NAMALWA (cell line): ENCODE results near the gene IQSEC2.

Source experiments
- DNase-seq: peaks from one replicate; pipeline ENCODE4 v3.0.0-alpha.2; 2015; ENCODE audit warnings: low spot score

IQSEC2 gene

DNA sequence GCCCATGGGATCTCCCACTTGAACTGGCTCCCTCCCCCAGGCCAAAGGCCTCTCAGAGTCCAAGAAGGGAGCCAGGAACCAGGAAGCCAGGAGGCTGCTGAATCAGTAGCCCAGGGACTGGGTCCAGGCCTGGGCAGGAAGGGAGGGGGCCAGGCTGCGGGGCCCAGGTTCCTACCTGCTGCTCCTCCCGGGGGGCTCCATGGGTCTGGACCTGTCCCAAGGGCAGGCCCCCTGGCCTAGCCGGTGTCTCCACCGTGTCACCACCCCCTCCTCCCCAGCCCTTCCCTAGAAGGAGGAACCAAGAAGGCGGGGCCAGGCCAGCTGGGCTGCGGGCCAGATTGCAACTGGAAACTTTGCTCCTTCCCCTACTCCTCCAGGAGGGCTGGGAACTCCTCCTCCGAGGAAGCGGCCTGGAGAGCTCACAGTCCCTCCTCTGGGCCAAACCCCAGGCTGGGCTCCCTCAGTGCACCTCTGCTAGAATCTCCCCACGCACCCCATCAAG, at the start of gene IQSEC2:
Gene IQSEC2, minus strand, starts transcription at position 264 of the 502 bp plus-strand sequence.
- no peak for DNase-seq

DNA sequence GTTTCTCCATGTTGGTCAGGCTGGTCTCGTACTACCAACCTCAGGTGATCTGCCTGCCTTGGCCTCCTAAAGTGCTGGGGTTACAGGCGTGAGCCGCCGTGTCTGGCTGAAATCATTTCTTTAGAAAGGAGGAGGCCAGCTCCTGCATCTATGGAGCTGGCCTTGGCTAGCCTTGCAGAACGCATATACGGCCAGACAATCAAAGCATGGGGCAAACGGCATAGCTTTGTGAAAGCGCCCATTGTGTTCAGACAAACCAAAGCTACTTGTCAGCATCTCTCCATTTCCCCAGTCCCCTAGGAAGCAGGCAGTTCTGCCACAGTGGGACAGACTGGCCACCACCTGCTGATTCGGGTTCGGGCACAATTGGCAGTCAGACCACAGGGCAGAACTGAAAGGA, 48.9 kb upstream of the IQSEC2 start:
- DNase-seq, result no peak

DNA sequence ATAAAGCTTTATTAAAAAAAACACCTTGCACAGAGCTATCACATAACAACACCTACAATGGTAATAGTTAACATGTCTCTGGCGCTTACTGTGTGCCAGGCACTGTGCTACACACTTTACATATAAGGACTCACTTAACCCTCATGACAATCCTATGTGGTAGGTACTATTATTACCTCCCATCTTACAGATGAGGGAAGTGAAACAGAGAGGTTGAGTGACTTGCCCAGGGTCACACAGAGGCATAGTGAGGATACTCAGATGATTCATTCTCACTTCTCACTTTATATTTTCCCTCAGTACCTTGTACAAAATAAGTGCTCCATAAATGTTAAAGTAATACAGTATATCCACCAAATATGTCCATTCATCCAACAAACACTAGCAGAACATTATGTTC, 43.4 kb upstream of the IQSEC2 start:
- no peak for DNase-seq

DNA sequence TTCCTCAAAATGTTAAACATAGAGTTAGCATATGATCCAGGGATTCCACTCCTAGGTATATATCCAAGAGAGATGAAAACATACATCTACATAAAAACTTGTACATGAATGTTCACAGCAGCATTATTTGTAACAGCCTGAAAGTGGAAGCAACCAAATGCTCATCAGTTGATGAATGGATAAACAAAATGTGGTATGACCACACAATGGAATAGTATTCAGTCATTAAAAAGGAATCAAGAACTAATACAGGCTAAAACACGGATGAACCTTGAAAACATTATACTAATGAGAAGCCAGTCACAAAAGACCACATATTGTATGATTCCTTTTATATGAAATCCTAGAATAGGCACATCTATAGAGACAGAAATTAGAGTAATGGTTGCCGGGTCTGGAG, 42.7 kb upstream of the IQSEC2 start:
- DNase-seq, result no peak

DNA sequence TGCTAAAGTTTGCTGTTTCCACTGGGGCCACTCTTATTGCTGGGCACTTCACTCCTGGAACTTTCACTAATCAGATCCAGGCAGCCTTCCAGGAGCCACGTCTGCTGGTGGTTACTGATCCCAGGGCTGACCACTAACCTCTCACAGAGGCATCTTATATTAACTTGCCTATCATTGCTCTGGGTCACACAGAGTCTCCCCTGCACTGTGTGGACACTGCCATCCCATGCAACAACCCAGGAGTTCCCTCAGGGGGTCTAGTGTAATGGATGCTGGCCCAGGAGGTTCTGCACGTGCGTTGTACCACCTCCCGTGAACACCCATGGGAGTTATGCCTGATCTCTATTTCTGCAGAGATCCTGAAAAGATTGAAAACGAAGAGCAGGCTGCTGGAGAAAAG, 41.8 kb upstream of the IQSEC2 start:
- no peak for DNase-seq

DNA sequence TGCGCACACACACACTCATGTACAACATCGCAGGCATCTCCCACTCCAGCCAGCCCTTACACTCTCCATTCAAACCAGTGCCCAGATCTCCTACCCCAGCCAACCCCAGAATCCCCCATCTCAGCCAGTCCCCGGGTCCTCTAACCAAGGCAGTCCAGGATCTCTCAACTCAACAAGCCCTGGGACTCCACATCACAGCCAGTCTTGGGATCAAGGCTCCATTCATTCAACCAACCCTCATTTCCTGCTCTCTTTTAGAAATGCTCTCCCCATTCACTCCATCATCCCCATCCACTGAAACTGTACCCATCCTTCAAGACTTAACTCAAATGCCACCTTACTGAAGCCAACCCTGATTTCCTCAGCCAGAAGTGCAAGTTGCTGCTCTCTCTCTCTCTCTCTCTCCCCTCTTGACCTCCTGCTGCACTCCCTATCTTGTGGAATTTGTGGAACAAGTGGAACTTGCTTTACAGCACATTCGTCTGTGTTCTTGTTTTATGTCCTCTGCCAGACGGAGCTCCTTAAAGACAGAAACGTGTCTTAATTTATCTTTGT, 40.6 kb upstream of the IQSEC2 start:
- DNase-seq, result no peak

DNA sequence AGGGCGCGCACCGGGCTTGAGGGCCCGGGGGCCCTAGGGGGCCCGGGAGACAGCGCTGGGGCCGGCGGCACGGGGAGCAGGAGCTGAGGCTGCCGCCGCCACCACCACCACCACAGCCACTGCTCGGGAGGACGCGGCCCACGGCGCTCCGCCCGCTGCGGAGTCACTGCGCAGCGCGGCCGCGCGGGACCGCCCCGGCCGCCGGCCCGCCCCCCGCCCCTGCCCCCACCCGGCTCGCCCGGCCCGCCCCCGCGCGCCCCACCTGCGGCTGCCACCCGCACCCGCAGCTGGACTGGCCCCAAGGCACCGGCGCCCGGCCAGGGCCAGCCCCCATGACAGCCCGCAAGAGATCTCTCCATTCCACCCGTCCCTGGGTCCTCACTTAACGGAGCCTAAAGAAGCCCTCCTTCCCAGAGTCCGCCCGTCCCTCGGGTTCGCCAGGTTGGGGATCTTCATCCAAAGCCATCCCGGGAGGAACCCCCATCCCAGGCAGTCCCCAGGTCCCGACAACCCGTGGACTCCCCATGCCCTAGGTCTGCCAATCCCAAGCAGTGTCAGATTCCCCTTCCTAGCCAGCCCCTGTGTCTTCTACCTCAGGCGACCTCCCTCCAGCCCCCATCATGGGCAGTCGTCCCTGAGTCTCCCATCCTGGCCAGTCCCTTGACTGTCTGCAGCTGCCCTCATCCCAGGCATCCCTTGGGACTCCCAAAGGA, 40.0 kb upstream of the IQSEC2 start:
- DNase-seq, result no peak

DNA sequence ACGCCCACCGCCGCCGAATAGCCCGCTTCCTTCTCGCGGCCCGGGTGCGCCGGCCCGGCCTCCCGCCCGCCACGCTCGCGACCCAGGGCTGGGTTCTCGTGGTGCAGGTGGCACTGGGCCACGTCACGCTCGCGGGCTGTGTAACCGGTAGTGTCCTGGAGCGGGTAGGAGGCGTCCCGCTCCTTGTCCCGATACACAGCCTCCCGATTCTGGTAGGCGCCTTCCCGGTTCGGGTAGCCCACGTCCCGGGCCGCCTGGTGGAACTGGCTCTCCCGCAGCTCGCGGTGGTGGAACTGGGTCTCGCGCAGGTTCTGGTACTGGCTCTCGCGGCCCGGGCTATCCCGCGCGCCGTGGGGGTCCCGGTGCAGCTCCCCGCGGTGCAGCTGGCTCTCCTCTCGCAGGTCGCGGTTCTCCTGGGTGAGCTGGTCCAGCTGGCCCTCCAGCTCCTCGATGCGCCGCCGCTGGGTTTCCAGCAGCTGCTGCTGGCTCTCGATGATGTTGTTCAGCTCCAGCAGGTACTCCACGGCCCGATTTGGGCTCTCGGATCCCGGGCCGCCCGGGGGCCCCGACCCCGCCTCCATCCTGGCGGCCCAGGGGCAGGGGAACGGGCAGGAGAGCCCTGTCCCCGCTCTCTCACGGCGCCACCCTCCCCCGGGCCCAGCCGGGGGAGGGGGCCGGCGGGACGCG, 39.3 kb upstream of the IQSEC2 start:
- no peak for DNase-seq

DNA sequence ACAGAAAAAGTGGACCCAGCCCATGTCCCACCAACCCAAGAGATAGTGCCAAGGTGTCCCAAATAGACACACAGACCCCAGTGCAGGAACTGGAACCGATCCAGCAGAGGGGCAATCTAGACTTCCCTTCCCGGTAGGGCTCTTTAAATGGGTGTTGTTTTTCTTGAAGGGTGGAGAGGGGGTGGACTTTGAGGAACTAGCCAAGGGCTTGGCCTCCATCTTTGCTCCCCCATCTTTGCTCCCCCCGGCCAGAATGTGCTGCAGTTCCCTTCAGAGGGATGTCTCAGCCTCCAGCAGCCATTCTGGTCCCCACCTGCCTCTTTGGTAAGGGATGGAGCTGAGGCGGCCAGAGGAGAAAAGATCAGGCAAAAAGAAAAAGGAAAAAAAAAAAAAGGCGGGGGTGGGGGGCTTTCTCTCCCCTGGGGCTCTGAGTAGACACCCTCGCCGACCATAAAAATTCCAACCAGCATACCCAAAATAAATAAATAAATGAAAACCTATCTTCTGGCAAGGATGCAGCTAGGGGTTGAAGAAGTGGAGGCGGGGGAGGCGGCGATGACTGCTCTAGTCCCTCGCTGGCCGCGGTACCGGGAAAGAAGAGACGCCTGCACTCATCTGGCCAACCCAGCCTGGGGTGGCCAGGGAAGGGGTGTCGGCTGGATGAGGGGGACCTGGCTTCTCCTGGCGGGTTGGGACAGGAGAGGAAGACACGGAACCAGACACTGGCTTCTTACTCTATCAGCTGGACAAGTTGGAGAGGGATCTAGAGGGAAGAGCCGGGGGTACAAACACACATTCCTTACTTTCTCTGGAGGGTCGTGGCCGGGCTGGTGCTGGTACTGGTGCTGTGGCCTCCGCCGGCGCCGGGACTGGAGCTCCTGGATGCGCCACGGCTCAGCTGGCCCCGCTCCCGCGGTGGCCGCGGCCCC, 38.5 kb upstream of the IQSEC2 start:
- no peak for DNase-seq

DNA sequence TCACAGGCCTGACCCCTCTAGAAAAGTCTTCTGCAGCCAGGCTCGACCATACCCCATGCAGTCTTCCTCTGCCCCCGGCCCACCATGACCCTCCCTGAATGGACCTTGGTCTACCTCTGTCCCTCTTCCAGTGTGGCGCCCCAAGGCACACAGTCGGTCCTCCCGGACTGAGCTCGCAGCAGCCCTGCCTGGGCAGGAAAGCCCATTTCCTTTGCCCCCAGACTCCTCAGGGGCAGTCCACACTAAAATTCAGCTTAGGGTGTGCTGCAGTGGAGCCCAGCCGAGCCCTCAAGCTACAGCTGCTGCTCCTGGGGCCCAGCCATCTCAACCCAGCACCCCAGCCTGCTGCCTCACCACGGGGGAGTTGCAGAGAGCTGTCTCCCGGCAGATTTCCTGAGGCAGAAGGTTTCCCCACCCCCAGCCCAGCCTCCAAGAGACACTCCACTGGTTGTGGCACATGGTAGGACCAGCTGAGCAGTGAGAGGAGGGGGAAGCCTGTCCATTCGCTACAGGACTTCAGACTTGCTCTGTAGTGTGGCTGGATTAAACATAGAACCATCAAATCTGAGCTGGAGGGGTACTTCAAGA, 37.5 kb upstream of the IQSEC2 start:
- DNase-seq, result no peak

DNA sequence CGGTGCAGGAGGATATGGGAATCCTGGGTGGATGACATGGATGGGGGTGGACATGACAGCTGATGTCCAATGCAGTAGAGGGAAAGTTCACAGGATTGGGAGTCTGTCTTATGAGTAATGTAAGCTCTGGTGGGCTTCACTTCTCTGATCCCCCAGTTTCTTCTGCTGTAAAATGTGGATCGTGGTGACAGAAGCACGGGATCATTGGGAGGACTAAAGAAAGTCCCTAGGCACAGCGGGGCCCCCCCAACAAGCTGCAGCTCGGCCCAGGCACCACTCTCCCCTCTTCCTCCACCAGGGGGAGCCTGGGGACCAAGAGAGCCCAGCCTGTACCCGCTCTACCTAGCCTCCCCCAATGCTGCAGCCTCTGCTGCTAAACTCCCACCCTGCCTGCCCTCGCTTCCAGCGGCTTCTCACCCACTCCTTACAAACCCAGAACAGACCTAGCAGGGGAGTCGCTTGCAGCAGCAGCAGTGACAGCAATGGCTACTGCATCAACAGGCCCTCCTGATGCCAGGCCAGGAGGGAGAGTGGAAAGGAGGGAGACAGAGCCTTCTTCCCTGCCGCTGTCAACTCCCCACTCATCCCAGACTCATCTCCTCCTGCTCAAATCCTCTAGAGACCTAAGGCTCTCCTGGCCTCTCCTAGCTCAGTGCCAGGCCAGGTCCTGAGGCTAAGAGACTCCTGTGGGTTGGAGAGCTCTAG, 36.1 kb upstream of the IQSEC2 start:
- peak; percentile 64 for DNase-seq

DNA sequence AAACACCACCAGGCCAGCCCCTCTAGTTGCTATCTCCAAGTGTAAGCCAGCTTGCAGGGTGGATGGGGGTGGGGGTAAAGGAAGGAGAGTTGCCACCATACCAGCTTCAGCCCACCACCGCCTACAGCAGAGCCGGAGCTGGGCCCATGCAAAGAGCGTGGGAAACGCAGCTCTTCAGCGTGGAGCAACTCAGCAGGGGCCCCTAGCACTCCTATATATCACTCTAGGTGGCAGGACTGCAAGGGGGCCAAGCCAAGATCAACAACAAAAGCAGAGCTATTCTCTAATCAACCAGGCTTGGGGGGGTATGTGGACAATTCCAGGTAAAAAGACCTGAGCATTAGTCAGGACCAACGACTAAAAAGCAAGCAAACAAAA, 35.5 kb upstream of the IQSEC2 start:
- DNase-seq, result no peak

DNA sequence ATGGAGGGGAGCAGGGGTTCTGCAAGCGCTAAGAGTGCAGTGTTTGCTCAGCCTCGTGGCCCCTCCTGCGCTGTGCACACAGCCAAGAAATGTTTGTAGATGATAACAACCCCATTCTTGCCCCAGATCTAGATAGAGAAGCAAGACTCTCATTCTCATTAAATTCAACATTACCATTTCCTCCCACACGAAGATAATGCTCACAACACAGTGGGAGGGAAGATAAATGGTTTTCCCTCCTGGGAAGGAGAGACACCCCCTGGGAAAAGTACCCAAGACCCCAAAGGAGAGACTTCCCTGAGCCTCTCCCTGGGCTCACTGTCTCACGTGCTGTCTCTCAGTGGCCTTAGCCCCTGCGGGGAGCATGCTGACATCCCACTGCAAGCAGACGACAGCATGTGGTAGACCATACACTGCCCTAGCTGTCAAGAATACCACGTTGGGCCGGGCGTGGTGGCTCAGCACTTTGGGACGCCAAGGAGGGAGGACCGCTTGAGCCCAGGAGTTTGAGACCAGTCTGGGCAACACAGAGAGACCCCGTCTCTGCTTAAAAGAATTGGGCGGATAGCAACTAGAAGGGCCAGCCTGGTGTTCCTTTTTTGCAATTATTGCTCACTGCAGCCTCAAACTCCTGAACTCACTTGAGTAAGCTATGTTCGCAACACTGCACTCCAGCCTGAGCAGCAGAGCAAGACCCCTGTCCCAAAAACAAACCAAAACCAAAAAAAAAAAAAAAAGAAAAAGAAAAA, 34.9 kb upstream of the IQSEC2 start:
- no peak for DNase-seq

DNA sequence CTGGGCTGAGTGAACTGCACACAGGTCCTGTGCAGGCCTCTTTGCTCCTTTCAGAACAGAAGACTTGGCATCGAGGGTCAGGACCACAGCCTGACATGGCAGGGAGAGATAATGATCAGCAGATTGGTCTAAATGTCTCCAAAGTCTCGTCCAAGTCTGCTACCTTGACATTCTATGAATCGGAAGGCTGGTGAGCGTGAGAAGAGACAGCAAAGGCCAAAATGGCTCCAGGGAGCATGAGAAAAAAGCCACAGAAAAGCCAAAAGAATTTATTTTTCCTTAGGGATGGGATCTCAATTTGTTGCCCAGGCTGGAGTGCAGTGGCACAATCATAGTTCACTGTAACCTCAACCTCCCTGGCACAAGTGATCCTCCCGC, 32.3 kb upstream of the IQSEC2 start:
- DNase-seq, result no peak

DNA sequence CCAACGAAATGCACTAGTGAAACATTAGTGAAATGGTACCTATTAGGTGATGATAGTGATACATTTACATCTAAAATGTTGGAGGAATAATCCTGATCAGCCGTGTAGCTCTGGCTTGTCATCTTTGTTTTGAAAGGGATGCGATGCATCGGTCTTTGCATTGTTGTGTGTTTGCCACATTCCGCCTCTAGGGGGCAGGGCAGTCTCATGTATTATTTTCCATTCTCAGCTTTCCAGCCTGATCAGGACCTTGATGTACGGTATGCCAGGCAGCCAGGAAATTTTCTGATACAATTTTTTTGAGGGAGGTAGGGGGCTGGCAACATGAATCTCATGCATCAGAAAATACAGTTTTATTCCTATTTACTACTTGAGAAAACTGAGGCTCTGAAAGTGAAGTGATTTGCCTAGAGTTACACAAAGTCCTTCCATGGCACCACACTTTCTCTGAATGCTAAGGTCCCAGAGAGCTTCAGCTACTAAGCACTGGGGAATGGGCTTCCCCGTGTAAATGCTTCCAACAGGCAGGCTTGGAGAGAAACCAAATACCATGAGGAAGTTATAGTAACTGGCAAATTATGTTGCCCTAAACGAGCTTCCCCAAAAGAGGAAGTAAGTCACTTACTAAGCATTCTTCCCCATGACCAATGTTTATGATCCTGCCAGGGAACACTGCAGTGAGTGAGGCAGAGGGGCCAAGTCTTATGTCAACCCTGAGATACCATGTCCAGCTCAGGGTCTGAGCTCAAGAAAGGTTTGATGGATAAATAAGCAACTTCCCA, 31.8 kb upstream of the IQSEC2 start:
- DNase-seq, result peak; percentile 69

DNA sequence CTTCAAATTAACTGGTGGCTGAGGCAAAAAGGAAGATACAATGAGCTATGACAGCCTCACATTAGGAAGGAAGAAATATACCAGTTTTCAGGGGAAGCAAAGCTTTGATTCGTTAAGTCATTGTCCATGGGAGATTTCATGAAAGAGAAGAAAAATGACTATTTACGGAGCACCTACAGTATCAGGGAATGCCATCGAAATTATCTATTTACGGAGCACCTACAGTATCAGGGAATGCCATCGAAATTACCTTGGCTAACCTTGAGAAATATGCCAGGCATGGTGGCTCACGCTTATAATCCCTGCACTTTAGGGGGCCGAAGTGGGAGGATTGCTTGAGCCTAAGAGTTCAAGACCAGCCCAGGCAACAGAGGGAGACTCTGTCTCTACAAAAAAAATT, 28.5 kb upstream of the IQSEC2 start:
- no peak for DNase-seq

DNA sequence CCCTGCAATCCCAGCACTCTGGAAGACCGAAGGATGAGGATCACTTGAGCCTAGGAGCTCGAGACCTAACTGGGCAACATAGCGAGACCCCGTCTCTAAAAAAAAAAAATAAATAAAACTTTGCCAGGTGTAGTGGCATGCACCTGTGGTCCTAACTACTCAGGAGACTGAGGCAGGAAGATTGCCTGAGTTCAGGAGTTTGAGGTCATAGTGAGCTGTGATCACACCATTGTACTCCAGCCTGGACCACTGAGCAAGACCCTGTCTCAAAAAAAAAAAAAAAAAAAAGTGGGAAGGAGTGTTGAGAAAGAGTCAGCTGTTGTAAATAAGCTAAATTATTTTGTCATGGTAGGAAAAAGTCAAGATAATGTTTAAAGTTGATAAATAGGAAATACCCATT, 27.5 kb upstream of the IQSEC2 start:
- DNase-seq, result no peak

DNA sequence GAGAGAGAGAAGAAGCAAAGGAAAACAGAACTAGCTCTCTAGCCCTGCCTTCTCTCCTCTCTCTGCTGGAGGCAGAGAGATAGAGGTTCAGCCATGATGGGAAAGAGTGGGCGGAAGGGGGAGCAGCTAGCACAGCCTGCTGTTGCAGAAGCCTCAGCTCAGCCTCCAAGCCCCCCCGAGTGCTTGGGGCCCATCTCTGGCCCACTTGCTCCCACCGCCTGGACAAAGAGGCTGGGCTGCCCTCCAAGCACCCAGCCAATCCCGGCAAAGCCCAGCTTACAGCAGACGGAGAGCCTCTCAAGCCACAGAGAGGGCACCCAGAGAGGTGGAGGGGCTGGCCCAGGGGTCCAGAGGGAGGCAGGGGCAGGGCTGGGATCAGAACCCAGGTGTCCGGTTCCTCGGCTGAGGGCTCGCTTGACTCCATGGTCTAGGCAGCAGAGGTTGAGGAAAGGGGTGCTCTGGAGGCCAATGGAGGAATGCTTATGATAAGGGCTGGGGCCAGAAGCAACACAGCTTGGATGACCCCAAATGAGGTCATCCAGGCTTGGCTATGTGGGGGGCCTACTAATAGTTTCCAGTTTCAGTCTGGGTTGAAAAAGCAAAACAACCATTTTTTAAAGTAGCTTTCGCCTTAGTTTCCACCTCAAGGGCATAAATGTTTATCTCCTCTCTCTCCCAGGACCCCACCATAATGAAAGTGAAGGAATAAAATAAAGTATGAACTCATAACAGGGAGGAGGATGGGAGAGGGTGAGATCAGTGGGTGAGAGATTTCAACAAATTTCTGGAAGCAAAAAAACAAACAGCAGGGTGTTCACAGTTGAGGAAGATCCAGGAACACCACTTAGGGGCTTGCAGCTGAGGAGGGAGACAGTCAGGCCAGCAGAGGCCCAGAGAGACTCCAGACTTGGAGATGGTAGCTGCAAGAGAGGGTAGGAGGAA, 24.9 kb upstream of the IQSEC2 start:
- no peak for DNase-seq
